ENCODE results near the gene FCGR2B.
"Not testable (repeated sequence)": the region's sequence is repeated elsewhere in the genome, so short reads cannot be mapped to it uniquely, and the experiment has no call there.

The FCGR2B gene

DNA sequence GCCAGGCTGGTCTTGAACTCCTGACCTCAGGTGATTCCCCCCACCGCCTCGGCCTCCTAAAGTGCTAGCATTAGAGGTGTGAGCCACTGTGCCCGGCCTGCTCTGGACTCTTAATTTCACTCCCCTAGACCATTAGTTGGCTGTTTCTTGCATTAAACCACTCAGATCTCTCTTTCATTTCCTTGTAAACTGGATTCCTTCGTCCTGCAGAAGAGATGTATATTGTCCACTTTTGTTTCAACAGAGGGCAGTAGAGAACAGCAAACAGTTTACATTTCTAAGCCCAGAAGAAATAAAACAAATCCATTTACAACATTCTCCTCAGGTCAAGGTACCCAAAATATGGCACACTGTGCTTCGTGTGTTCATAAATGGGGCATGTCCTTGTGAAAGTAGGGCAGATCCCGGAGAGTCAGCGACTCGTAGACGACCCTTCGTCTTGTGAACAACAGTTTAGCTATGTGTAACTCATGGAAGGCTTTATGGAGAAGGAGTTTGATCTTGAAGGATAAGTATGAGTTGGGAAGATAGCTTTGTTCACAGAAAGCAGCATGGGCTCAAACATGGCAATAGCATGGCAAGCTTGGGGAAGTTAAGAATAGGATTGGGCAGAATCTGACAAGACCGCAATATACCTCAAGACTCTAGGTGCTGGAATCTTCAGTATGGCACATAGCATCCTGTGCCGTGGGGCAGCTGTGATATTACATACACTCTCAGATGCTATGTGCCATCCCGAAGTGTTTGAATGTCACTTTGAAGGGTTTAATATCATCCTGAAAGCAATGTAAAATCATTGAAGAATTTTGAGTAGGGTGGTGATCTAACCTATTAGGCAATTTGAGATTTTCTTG lies 15.2 kb upstream of the FCGR2B start:
- DNase-seq, result not testable (repeated sequence)

GRCh38 chr1:161653541-161653940 lies 9.4 kb upstream of the FCGR2B start:
- not testable (repeated sequence) for DNase-seq

DNA sequence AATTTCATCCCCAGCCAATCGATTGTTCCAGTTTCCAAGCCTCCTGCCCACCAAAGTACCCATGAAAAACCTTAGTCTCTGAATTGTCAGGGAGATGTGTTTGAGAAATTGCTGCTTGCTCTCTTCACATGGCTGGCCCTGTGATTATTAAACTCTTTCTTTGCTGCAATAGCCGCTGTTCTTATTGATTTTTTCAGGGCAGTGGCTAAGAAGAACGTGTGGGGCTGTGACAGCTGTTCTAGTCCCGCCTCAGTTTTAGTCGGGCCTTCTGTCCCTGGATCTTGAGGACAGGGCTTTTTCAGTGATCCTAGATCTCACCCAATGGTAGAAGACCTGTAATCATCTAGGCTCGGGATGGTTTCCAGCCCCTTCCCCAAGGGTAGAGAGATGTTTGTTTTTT lies 9.0 kb upstream of the FCGR2B start:
- DNase-seq, result not testable (repeated sequence)

DNA sequence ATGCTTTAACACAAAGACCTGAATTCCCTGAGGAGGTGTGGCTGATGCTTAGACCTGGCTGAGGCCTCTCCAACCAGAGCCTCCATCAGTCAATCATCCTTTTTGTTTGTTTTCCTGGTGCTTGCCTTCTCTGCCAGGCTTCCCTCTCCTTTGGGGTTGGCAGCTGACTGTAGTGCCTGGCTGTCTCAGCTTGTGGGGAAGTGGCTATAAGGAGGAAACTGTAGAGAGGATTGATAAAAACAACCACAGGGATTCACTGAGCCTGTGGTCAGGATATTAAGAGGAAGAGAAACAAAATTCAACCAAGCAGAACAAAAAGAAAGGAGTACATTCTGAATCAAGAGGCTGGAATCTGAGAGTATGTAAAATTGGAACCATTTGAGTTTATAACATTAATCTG lies 4.4 kb upstream of the FCGR2B start:
- not testable (repeated sequence) for DNase-seq

GRCh38 chr1:161661660-161662311 lies 1.2 kb upstream of the FCGR2B start:
- not testable (repeated sequence) for DNase-seq

DNA sequence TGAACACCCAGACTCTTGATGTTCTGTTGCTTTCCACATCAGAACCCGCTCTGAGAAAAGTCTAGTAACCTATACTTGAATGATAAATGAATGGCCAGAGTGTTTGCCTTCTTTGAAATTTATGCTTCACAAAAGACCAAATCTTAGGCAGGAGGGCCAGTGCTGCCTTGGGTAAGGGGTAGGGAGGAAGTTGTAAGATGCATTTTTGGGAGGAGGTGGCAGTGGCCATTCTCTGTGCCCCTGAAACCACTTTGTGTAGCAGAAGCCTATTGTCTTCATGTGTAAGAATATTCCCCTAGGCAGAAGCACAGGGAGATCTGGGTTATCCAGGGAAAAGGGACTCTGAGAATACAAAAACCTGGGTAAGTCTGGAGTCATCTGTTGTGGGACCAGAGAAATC lies 626 bp downstream of the FCGR2B start:
- DNase-seq, result not testable (repeated sequence)

DNA sequence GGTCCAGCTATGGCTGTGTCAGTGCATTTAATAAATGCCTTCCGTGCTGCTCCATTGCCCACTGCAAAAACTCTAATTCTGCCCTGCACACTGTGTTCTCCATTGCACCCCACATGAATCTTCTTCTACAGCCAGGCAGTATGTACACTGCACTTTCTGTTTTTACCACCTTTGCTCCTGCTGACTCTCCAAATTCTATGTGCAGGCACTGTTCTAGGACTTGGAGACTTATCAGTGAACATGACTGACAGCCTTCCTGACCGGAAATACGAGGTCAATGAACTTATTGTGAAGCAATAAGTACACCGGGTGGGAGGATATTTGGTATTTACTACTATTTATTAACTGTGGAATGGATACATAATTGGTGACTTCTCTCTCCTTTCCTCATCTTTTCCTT lies 1.7 kb downstream of the FCGR2B start:
- not testable (repeated sequence) for DNase-seq

- DNase-seq, result not testable (repeated sequence)
These were observed 8.4 kb downstream of the FCGR2B start for GRCh38 chr1:161671045-161672020.

- not testable (repeated sequence) for DNase-seq
These were observed 10.5 kb downstream of the FCGR2B start for GRCh38 chr1:161673437-161673836.

GRCh38 chr1:161674447-161674846 lies 11.5 kb downstream of the FCGR2B start:
- not testable (repeated sequence) for DNase-seq

DNA sequence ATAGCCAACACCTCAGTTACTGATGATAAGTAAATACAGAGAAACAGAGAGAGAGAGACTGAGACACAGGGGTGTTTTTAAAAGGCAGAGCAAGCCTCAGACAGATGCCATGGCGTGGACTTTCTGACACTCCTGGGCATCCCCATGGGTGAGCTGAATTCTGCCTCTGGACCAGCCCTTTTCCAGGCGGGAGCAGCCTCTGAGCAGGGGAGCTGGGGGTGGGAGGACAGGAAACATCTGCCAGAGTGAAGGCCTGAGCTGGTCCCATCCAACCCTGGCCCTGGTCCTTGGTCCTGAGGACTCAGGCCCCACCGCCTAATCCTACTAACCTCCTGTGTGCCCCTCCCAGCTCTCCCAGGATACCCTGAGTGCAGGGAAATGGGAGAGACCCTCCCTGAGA lies 12.0 kb downstream of the FCGR2B start:
- DNase-seq, result not testable (repeated sequence)

DNA sequence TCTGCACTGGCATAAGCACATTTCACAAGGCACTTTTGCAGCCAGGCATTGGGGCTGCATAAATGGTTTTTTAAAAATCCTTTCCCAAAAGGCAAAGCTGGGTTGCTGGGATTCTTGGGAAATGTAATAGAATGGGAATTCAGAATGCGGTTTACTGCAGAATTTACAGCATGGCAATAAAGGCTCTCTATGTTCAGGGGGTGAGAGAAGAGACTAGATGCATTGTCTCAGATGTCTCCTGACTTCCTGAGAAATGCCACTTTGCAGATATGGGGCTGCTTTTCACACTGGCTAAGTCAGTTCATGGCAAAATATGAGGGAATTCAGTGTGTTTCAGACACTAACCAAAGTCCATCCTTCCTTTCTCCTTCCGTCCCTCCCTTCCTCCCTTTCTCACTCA lies 13.5 kb downstream of the FCGR2B start:
- DNase-seq, result no peak

DNA sequence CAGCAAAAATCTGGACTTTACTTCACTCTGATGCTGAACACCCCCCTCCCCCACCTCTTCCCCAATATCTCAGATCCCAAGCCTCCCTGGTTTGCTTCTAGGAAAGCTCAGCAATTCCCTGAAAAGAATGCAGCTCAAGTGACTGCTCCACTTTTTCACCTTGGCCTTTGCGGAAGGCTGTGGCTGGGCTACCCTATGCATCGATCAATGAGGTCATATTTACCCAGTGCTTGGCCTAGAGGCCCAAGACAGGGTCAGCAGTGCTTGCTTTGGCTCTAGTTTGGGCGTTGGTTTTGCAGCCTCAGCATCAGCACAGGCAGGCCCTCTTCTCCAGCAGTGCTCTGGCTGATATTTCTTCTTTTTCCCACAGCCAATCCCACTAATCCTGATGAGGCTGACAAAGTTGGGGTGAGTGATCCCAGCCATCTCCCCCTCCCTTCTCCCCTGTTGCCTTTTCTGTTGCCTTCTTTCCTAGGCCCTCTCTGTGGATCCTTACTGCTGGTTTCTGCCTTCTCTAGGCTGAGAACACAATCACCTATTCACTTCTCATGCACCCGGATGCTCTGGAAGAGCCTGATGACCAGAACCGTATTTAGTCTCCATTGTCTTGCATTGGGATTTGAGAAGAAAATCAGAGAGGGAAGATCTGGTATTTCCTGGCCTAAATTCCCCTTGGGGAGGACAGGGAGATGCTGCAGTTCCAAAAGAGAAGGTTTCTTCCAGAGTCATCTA lies 14.2 kb downstream of the FCGR2B start:
- no peak for DNase-seq

DNA sequence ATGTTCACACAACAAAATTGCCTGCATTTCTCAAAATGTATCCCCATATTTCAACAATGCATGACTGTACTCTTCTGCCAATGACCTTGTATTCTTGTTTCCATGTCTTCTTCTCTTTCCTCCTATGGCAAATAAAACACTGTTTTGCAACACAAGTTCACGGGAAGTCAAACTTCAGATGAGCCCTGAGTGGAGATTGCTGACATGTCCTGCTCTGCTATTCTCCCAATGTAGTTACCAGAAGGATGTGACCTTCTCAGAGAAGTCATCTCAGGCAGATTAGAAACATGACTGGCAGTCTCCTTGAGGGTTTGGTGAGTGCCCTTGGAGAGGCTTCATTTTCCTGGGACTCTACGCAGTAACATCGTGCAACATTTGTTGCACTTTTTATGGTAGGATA lies 15.6 kb downstream of the FCGR2B start:
- DNase-seq, result no peak

DNA sequence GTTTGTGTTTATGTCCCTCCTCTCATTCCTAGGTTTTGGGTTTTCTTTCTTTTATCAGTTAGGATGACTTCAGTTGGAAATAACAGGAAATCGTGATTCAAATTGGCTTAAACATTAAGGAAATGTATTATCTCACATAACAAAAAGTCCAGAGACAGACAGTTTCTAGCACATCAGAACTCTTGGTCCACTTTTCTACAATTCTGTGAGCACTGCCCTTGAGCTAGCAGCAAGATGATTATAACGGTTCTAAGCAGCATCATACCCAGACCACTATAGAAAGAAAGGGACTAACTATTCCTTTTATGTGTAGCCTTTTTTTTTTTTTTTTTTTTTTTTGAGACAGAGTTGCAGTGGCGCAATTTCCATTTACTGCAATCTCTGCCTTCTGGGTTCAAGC lies 18.9 kb downstream of the FCGR2B start:
- no peak for DNase-seq

GRCh38 chr1:161688946-161689345 lies 26.0 kb downstream of the FCGR2B start:
- DNase-seq, result no peak

- no peak for DNase-seq
These were observed 28.9 kb downstream of the FCGR2B start for GRCh38 chr1:161691846-161692245.

DNA sequence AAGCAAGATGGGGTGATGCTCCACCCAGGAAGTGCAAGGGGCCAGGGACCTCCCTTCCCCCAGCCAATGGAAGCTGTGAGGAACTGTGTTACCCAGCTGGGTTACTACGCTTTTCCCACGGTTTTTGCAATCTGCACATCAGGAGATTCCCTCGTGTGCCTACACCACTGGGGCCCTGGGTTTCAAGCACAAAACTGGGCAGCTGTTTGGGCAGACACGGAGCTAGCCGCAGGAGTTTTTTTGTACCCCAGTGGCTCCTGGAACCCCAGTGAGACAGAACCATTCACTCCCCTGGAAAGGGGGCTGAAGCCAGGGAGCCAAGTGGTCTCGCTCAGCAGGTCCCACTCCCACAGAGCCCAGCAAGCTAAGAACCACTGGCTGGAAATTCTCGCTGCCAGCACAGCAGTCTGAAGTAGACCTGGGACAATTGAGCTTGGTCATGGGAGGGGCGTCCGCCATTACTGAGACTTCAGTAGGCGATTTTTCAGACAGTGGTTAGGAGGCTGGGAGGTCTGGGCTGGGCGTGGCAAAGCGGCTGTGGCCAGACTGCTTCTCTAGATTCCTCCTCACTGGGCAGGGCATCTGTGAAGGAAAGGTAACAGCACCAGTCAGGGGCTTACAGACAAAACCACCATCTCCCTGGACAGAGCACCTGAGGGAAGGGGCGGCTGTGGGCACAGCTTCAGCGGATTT lies 30.2 kb downstream of the FCGR2B start:
- not testable (repeated sequence) for DNase-seq

- DNase-seq, result not testable (repeated sequence)
These were observed 35.4 kb downstream of the FCGR2B start for GRCh38 chr1:161698302-161698701.

- no peak for DNase-seq
These were observed 39.3 kb downstream of the FCGR2B start for GRCh38 chr1:161702250-161702649.

- no peak for DNase-seq
These were observed 42.6 kb downstream of the FCGR2B start for GRCh38 chr1:161705537-161705936.

- no peak for DNase-seq
These were observed 43.2 kb downstream of the FCGR2B start for GRCh38 chr1:161706113-161706481.

All from stimulated activated naive CD4-positive, alpha-beta T cell treated with Interleukin-2 at 50 U/mL for 16 hours (primary cell).